Fibroblast of lung (primary cell): ENCODE measurements around the gene PCBP3.

ENCODE experiments used
- EZH2 ChIP-seq: IDR thresholded peaks from 2 replicates; pipeline ENCODE4 v1.5.1; 2012; ENCODE audit warnings: low read length, control low read depth, mild to moderate bottlenecking; ENCODE audit errors: missing control alignments
- TF ChIP-seq, protein P1 (sequence below), 2 donors: IDR thresholded peaks in 1 of 2; conservative IDR thresholded peaks in 1 of 2; 1 replicate in 1 of 2; 2 replicates in 1 of 2; pipeline ENCODE4 v1.5.1; 2011 to 2012; ENCODE audit warnings: low read length in 2 of 2, control low read depth in 1 of 2, inconsistent platforms in 1 of 2, low read depth in 1 of 2, mild to moderate bottlenecking in 1 of 2

DNA sequence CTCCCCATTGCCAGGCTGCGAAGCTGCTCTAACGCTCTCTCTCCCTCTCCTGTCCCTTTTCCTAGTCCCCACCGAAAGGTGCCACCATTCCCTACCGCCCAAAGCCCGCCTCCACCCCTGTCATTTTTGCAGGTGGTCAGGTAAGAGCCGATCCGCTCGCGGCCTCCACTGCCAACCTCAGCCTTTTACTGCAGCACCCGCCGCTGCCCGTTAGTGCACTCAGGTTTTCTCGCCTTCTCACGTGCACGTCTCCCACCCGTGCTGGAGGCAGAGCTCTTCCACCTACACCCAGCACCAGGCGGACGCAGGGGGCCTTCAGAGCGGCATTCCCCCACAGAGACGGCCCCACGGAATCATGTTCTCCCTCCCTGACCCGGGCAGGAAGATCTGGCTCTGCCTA, 270.4 kb downstream of the PCBP3 start:
- TF ChIP-seq, protein P1, sequence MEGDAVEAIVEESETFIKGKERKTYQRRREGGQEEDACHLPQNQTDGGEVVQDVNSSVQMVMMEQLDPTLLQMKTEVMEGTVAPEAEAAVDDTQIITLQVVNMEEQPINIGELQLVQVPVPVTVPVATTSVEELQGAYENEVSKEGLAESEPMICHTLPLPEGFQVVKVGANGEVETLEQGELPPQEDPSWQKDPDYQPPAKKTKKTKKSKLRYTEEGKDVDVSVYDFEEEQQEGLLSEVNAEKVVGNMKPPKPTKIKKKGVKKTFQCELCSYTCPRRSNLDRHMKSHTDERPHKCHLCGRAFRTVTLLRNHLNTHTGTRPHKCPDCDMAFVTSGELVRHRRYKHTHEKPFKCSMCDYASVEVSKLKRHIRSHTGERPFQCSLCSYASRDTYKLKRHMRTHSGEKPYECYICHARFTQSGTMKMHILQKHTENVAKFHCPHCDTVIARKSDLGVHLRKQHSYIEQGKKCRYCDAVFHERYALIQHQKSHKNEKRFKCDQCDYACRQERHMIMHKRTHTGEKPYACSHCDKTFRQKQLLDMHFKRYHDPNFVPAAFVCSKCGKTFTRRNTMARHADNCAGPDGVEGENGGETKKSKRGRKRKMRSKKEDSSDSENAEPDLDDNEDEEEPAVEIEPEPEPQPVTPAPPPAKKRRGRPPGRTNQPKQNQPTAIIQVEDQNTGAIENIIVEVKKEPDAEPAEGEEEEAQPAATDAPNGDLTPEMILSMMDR (conservative IDR thresholded peaks at IDR 0.05 in 1 of 2, IDR thresholded peaks at IDR 0.05 in 1 of 2; ENCODE audit: low read depth in 1 of 2, low read length in 2 of 2) = no peak
- no peak for TF ChIP-seq EZH2
